A549 (cell line): Measurements from ENCODE around the gene B4GALT6. TPM values are rescaled to one million over a fixed set of nuclear protein-coding genes. Genes with fewer than 3 reads are reported as not detected.

Experiments used
- ATAC-seq, 2 experiments: fragments of 200-7000 bp in 1 of 2; fragments of >200 bp in 1 of 2; cut with Nextera tagmentation in 1 of 2; cut with Tn5 transposase in 1 of 2; 3 replicates each; pipeline versions ENCODE4 v1.8.0 to v1.9.1; 2018 to 2020; ENCODE audit warnings: mild to moderate bottlenecking in 1 of 2, moderate library complexity in 1 of 2
- CTCF ChIA-PET: fragments of 300-600 bp; sonication (Branson Sonifier 250); formaldehyde crosslinking; extraction: SDS; loops from one replicate; lab custom pipeline; 2021; ENCODE audit warnings: antibody characterized with exemption, inconsistent platforms; lab: Yijun Ruan, JAX
- POLR2A ChIA-PET: fragments of 350-600 bp; formaldehyde crosslinking; extraction: SDS; loops from one replicate; lab custom pipeline; 2021; ENCODE audit warnings: antibody characterized with exemption, inconsistent platforms; lab: Yijun Ruan, JAX
- DNase-seq, 2 experiments: peaks; one replicate each; pipeline versions ENCODE4 v3.0.0 to v3.0.0-alpha.2; 2011 to 2016; ENCODE audit warnings: low read depth in 1 of 2, low spot score in 1 of 2
- FAIRE-seq: peaks from 2 replicates; lab custom pipeline; 2011; peaks lifted over from hg19 to GRCh38; lab: Jason Lieb, UNC
- H3K27ac ChIP-seq, 2 experiments: fragments of >200 bp; sonication (Bioruptor Twin); formaldehyde crosslinking; 3 replicates each; pipeline ENCODE4 v1.5.1; 2016 to 2017
- H3K4me1 ChIP-seq: fragments of >200 bp; sonication (Bioruptor Twin); formaldehyde crosslinking; 3 replicates; pipeline ENCODE4 v1.6.1; 2016
- H3K4me2 ChIP-seq: fragments of >200 bp; sonication (Bioruptor Twin); formaldehyde crosslinking; 3 replicates; pipeline ENCODE4 v1.6.1; 2016
- H3K4me3 ChIP-seq: fragments of >200 bp; sonication (Bioruptor Twin); formaldehyde crosslinking; 3 replicates; pipeline ENCODE4 v1.5.1; 2016
- H3K9me3 ChIP-seq: fragments of >200 bp; sonication (Bioruptor Twin); formaldehyde crosslinking; 3 replicates; pipeline ENCODE4 v1.6.1; 2016
- CEBPB ChIP-seq, 2 experiments: fragments of >200 bp in 1 of 2; sonication (Bioruptor Twin) in 1 of 2; formaldehyde crosslinking in 1 of 2; IDR thresholded peaks; 2 replicates each; pipeline ENCODE4 v1.6.1; 2012 to 2016
- EHF ChIP-seq: fragments of 250-450 bp; sonication (Bioruptor Pico); IDR thresholded peaks from 2 replicates; pipeline ENCODE4 v1.5.0; 2020; ENCODE audit warnings: mild to moderate bottlenecking
- EP300 ChIP-seq, 2 experiments: fragments of >200 bp; sonication (Bioruptor Twin); formaldehyde crosslinking; IDR thresholded peaks; 2 replicates in 1 of 2; 3 replicates in 1 of 2; pipeline ENCODE4 v1.6.1; 2016 to 2017
- ESRRA ChIP-seq: fragments of 150-350 bp; IDR thresholded peaks from 2 replicates; pipeline ENCODE4 v1.6.1; 2014; ENCODE audit warnings: mild to moderate bottlenecking, low read length, borderline replicate concordance
- FOSB ChIP-seq: fragments of 250-450 bp; sonication (Bioruptor Pico); IDR thresholded peaks from 2 replicates; pipeline ENCODE4 v1.5.0; 2020; ENCODE audit warnings: mild to moderate bottlenecking, moderate library complexity
- FOXS1 ChIP-seq: fragments of 250-450 bp; sonication (Bioruptor Pico); IDR thresholded peaks from 2 replicates; pipeline ENCODE4 v1.5.0; 2020; ENCODE audit warnings: mild to moderate bottlenecking, moderate library complexity
- HDAC2 ChIP-seq: fragments of 200-600 bp; sonication (generic); IDR thresholded peaks from 2 replicates; pipeline ENCODE4 v1.6.1; 2016
- HEYL ChIP-seq: fragments of 250-450 bp; sonication (Bioruptor Pico); IDR thresholded peaks from 2 replicates; pipeline ENCODE4 v1.8.0; 2021; ENCODE audit warnings: mild to moderate bottlenecking, moderate library complexity
- HOXA7 ChIP-seq: fragments of 250-450 bp; sonication (Bioruptor Pico); IDR thresholded peaks from 2 replicates; pipeline ENCODE4 v1.5.0; 2020; ENCODE audit warnings: mild to moderate bottlenecking, moderate library complexity
- JUN ChIP-seq, 2 experiments: fragments of >200 bp; sonication (Bioruptor Twin); formaldehyde crosslinking; IDR thresholded peaks; 2 replicates in 1 of 2; 3 replicates in 1 of 2; pipeline ENCODE4 v1.6.1; 2016 to 2017
- KDM1A ChIP-seq: fragments of 200-600 bp; sonication (generic); IDR thresholded peaks from 2 replicates; pipeline ENCODE4 v1.6.1; 2016; ENCODE audit warnings: low read depth, mild to moderate bottlenecking
- KDM5A ChIP-seq: fragments of 200-600 bp; sonication (generic); IDR thresholded peaks from 2 replicates; pipeline ENCODE4 v1.6.1; 2016; ENCODE audit warnings: antibody characterized with exemption, mild to moderate bottlenecking
- MAZ ChIP-seq: fragments of 150-350 bp; IDR thresholded peaks from 2 replicates; pipeline ENCODE4 v1.6.1; 2014; ENCODE audit warnings: antibody characterized with exemption, low read depth, low read length, borderline replicate concordance
- MYC ChIP-seq: IDR thresholded peaks from 2 replicates; pipeline ENCODE4 v1.6.1; 2012; ENCODE audit warnings: mild to moderate bottlenecking, inconsistent platforms, low read length, improper control_type of control experiment, borderline replicate concordance
- NPAS2 ChIP-seq: fragments of 250-450 bp; sonication (Bioruptor Pico); IDR thresholded peaks from 2 replicates; pipeline ENCODE4 v1.8.0; 2022; ENCODE audit warnings: mild to moderate bottlenecking, moderate library complexity, borderline replicate concordance
- PHF8 ChIP-seq: fragments of 200-600 bp; sonication (generic); IDR thresholded peaks from 2 replicates; pipeline ENCODE4 v1.6.1; 2016; ENCODE audit warnings: low read depth, mild to moderate bottlenecking, antibody characterized with exemption, moderate library complexity, borderline replicate concordance
- POLR2A ChIP-seq: IDR thresholded peaks from 2 replicates; pipeline ENCODE4 v1.6.1; 2012; ENCODE audit warnings: mild to moderate bottlenecking, low read length
- POLR2AphosphoS2 ChIP-seq: conservative IDR thresholded peaks from 2 replicates; pipeline ENCODE4 v1.6.1; 2012; ENCODE audit warnings: low read length, improper control_type of control experiment, inconsistent platforms
- RAD21 ChIP-seq, 2 experiments: fragments of >200 bp in 1 of 2; sonication (Bioruptor Twin) in 1 of 2; formaldehyde crosslinking in 1 of 2; IDR thresholded peaks in 1 of 2; conservative IDR thresholded peaks in 1 of 2; 2 replicates in 1 of 2; 3 replicates in 1 of 2; pipeline ENCODE4 v1.6.1; 2012 to 2018; ENCODE audit warnings: inconsistent platforms in 1 of 2
- RCOR1 ChIP-seq: fragments of 150-350 bp; IDR thresholded peaks from 2 replicates; pipeline ENCODE4 v1.6.1; 2014; ENCODE audit warnings: antibody characterized with exemption, low read length, low read depth
- RNF2 ChIP-seq: fragments of 200-600 bp; sonication (generic); IDR thresholded peaks from 2 replicates; pipeline ENCODE4 v1.6.1; 2016; ENCODE audit warnings: low read depth, mild to moderate bottlenecking, antibody characterized with exemption, moderate library complexity, borderline replicate concordance
- SMC3 ChIP-seq: fragments of >200 bp; sonication (Bioruptor Twin); formaldehyde crosslinking; IDR thresholded peaks from 3 replicates; pipeline ENCODE4 v1.6.1; 2018; ENCODE audit warnings: inconsistent platforms
- TFCP2L1 ChIP-seq: fragments of 250-450 bp; sonication (Bioruptor Pico); IDR thresholded peaks from 2 replicates; pipeline ENCODE4 v1.5.0; 2021; ENCODE audit warnings: mild to moderate bottlenecking
- TP53 ChIP-seq: fragments of 250-450 bp; sonication (Bioruptor Pico); IDR thresholded peaks from 2 replicates; pipeline ENCODE4 v1.5.0; 2021; ENCODE audit warnings: mild to moderate bottlenecking, moderate library complexity
- ZC3H11A ChIP-seq: fragments of 450-650 bp; IDR thresholded peaks from 2 replicates; pipeline ENCODE4 v1.6.1; 2014; ENCODE audit warnings: antibody characterized with exemption, mild to moderate bottlenecking
- ZSCAN20 ChIP-seq: fragments of 250-450 bp; sonication (Bioruptor Pico); IDR thresholded peaks from 2 replicates; pipeline ENCODE4 v1.8.0; 2022; ENCODE audit warnings: mild to moderate bottlenecking, moderate library complexity
- WGBS: methylation state at CpG from one replicate; pipeline ENCODE4 v1.1.6; 2017; ENCODE audit errors: missing lambda C conversion rate; 5-methylcytosine and 5-hydroxymethylcytosine counted together
- polyA plus RNA-seq, 4 experiments: library from polyadenylated mRNA; depleted of rRNA in 3 of 4; stranded (reverse); fragments of >200 nt; fragmentation: RNase III in 1 of 4; extraction: RNeasy Plus Mini Kit Qiagen cat#74134 plus additional on column Dnase treatment in 1 of 4; gene quantifications; 2 replicates in 3 of 4; 3 replicates in 1 of 4; pipeline ENCODE4 v1.2.3, GENCODE V29; 2011 to 2017
- TF ChIP-seq, protein P1 (sequence below): IDR thresholded peaks from 2 replicates; pipeline ENCODE4 v1.6.1; 2012
- TF ChIP-seq, protein P2 (sequence below): fragments of 250-450 bp; sonication (Bioruptor Pico); IDR thresholded peaks from 2 replicates; pipeline ENCODE4 v1.5.0; 2021; ENCODE audit warnings: mild to moderate bottlenecking, moderate library complexity, borderline replicate concordance
- TF ChIP-seq, protein P3 (sequence below): fragments of >200 bp; sonication (Bioruptor Twin); formaldehyde crosslinking; IDR thresholded peaks from 2 replicates; pipeline ENCODE4 v1.6.1; 2016
- TF ChIP-seq, protein P4 (sequence below): fragments of 150-350 bp; IDR thresholded peaks from 2 replicates; pipeline ENCODE4 v1.6.1; 2014; ENCODE audit warnings: low read depth, mild to moderate bottlenecking, low read length

B4GALT6 gene
- polyA plus RNA-seq, 2 of the 4 experiments (the other 2 are of a cell fraction) = 7.1 to 12.8 TPM

DNA sequence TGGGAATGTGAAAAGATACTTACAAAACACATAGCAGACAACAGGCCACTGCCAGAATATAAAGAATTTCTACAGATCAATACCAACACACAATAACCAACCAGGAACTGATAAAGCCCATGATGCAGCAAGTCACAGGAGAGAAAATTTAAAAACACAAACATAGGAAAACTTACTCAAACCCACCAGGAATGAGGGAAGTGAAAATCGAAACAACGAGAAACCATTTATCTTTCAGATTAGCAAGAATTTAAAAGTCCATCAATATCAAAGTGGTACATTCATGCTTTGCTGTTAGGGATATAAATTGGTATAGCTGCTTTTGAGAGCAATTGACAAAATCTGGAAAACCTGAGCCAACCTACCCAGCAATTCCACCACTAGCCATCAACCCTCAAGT is 27.6 kb downstream of the B4GALT6 start:
- no peak overlapping the region for H3K4me3 ChIP-seq
- H3K9me3 ChIP-seq = no peaks in the 10 kb centered on the region
- DNase-seq (no peak), FAIRE-seq (no peak), ATAC-seq (no peak)
- 88% methylated on average over 2 of the region's 2 CpGs for WGBS
- CTCF ChIA-PET = no interaction called here
- POLR2A ChIA-PET = no interaction called here
- H3K4me2 ChIP-seq = no peak overlapping the region
- no peak overlapping the region for H3K27ac ChIP-seq
- H3K4me1 ChIP-seq = 0 out of 3 replicates have a peak, but pooled peaks cover 1% of the 10 kb centered on the region
- TF ChIP-seq CEBPB (IDR thresholded peaks at IDR 0.05) (no peak), HEYL (no peak), KDM5A (no peak), RAD21 (conservative IDR thresholded peaks at IDR 0.05 in 1 of 2, IDR thresholded peaks at IDR 0.05 in 1 of 2) (no peak), PHF8 (no peak), TP53 (no peak), TFCP2L1 (CRISPR knock-in tag) (no peak), EHF (CRISPR knock-in tag) (no peak), HOXA7 (CRISPR knock-in tag) (no peak), ESRRA (no peak), NPAS2 (CRISPR knock-in tag) (no peak), RCOR1 (no peak)
- TF ChIP-seq, protein P1, sequence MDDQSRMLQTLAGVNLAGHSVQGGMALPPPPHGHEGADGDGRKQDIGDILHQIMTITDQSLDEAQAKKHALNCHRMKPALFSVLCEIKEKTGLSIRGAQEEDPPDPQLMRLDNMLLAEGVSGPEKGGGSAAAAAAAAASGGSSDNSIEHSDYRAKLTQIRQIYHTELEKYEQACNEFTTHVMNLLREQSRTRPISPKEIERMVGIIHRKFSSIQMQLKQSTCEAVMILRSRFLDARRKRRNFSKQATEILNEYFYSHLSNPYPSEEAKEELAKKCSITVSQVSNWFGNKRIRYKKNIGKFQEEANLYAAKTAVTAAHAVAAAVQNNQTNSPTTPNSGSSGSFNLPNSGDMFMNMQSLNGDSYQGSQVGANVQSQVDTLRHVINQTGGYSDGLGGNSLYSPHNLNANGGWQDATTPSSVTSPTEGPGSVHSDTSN = no peak

DNA sequence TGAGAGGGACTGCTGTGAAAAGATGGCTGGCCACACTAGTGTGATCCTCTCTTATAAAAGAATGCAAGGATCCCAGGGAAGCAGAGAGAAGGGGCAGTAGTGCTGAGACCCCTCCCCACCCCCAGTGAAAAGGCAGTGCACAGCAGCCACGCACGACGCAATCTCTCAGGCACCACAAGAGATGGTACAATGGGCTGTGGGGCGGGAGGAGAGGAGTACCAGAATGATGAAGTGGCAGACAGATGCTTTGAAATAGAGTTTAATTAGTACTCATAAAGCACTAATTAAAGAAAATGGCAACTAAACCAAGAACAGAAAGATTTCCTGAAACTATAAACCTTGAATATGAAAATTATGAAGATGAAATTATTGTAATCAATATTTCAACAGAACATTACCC is 29.0 kb downstream of the B4GALT6 start:
- ATAC-seq (no peak), FAIRE-seq (no peak), DNase-seq (no peak)
- 73% methylated on average over 4 of the region's 4 CpGs for WGBS
- Histone ChIP-seq H3K9me3 (no peaks in the 10 kb centered on the region), H3K27ac (no peak overlapping the region), H3K4me1 (no peaks in the 10 kb centered on the region), H3K4me2 (no peak overlapping the region), H3K4me3 (no peak overlapping the region)
- no peak for TF ChIP-seq JUN (IDR thresholded peaks at IDR 0.05)
- no peak for TF ChIP-seq RNF2
- no peak for TF ChIP-seq ZC3H11A
- no peak for TF ChIP-seq KDM5A
- no peak for TF ChIP-seq NPAS2 (CRISPR knock-in tag)
- TF ChIP-seq HDAC2 = no peak
- no peak for TF ChIP-seq POLR2A
- TF ChIP-seq POLR2AphosphoS2 = no peak
- no peak for TF ChIP-seq CEBPB (IDR thresholded peaks at IDR 0.05)
- TF ChIP-seq ZSCAN20 = no peak
- no peak for TF ChIP-seq MAZ
- TF ChIP-seq EP300 (IDR thresholded peaks at IDR 0.05) = no peak
- TF ChIP-seq FOXS1 (CRISPR knock-in tag) = no peak
- CTCF ChIA-PET = no interaction called here
- POLR2A ChIA-PET = no interaction called here

DNA sequence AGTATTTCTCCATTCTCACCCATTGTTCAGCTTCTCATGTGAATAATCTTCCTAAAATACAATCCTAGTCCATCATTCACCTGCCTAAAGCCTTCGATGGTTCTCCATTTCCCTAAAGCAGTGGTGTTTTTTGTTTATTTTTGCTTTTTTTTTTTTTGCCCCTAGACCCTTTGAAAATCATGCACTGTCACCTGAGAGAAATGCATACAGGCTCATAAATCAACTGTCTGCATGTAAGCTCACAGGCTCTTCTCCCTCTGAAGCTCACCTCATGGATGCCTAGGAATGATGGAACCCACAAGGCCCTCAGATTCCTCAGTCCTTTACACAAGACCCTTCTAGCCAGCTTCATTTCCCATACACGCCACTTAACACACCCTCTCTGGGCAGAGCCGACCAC is 31.5 kb downstream of the B4GALT6 start:
- CTCF ChIA-PET = no interaction called here
- no peak for ATAC-seq
- DNase-seq = no peak
- Histone ChIP-seq H3K9me3 (no peaks in the 10 kb centered on the region), H3K4me2 (no peak overlapping the region), H3K27ac (no peak overlapping the region), H3K4me3 (no peak overlapping the region), H3K4me1 (peaks cover 16% of the 10 kb centered on the region; the same call in 2 of the 3 replicates)
- WGBS = 95% methylated on average over 3 of the region's 3 CpGs
- POLR2A ChIA-PET = no interaction called here
- FAIRE-seq = no peak
- TF ChIP-seq SMC3 (no peak), FOSB (CRISPR knock-in tag) (no peak), MYC (no peak), KDM1A (no peak), POLR2AphosphoS2 (no peak), RNF2 (no peak), FOXS1 (CRISPR knock-in tag) (no peak)
- TF ChIP-seq, protein P2, sequence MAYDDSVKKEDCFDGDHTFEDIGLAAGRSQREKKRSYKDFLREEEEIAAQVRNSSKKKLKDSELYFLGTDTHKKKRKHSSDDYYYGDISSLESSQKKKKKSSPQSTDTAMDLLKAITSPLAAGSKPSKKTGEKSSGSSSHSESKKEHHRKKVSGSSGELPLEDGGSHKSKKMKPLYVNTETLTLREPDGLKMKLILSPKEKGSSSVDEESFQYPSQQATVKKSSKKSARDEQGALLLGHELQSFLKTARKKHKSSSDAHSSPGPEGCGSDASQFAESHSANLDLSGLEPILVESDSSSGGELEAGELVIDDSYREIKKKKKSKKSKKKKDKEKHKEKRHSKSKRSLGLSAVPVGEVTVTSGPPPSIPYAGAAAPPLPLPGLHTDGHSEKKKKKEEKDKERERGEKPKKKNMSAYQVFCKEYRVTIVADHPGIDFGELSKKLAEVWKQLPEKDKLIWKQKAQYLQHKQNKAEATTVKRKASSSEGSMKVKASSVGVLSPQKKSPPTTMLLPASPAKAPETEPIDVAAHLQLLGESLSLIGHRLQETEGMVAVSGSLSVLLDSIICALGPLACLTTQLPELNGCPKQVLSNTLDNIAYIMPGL = no peak
- TF ChIP-seq, protein P3, sequence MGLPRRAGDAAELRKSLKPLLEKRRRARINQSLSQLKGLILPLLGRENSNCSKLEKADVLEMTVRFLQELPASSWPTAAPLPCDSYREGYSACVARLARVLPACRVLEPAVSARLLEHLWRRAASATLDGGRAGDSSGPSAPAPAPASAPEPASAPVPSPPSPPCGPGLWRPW = no peak
- TF ChIP-seq, protein P1 = no peak
- TF ChIP-seq, protein P4, sequence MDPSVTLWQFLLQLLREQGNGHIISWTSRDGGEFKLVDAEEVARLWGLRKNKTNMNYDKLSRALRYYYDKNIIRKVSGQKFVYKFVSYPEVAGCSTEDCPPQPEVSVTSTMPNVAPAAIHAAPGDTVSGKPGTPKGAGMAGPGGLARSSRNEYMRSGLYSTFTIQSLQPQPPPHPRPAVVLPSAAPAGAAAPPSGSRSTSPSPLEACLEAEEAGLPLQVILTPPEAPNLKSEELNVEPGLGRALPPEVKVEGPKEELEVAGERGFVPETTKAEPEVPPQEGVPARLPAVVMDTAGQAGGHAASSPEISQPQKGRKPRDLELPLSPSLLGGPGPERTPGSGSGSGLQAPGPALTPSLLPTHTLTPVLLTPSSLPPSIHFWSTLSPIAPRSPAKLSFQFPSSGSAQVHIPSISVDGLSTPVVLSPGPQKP = no peak
